Measurements from ENCODE around the gene LGALS9B.
"Not testable (repeated sequence)": the region's sequence is repeated elsewhere in the genome, so short reads cannot be mapped to it uniquely, and the experiment has no call there.

The LGALS9B gene

DNA sequence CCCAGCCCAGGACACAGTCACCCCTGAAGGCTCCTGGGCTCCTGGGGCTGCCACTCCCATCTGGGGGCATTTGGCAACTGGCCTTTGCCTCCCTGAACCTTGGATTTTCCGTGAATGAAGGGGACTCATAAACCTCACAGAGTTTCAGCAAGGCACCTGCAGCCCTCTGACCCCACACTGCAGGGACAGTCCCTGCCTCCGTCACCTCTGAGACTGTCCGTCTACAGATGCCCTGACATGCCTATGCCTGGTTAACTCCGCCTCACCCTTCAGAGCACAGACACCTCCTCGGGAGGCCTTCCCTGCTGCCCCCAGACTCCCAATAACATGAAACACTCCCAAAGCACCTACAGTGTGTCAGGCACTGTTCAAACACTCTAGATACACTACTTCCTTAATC lies 786 bp downstream of the LGALS9B start:
- not testable (repeated sequence) for DNase-seq

DNA sequence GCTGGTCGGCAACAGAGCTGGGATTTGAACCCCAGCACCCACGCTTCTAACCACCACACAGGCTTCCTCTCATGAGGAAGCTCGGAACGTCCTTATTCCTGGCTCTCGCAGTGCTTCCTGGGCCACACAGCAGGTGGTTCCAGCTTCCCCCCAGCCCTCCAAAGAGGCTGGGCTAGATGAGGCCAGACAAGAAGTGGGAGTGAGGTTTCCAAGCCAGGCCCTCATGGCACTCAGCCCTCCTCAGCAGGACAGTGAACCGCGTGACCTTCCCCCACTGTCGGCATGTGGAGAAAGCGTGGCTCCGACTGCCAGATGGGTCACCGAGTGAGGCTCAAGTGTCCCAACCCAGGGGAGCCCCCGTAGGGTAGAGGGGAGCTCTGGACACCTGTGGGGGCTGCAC lies 1.8 kb downstream of the LGALS9B start:
- DNase-seq: not testable (repeated sequence)

DNA sequence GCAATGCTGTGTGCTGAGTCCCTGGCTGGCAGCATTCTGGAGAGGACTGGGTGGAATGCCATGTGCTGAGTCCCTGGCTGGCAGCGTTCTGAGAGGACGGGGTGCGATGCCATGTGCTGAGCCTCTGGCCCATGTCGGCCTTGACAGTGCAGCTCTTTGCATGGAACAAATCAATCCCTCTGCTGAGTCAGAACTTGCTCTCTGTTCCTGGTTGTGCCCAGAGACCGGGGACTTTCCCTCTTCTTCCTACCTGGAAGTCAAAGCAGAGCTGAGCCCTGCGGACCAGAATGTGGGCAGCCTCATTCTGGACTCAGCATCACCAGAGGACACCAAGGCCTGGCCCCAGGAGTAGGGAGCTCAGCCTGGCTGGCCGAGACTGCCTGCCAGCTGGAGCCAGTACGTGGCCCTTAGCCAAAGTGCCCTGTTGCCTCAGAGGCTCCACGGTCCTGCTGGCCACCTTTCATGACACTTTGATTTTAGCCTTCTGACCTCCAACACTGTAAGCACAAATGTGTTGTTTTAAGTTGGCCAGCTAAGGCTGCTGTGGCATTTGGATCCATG lies 2.4 kb downstream of the LGALS9B start:
- DNase-seq: not testable (repeated sequence)

DNA sequence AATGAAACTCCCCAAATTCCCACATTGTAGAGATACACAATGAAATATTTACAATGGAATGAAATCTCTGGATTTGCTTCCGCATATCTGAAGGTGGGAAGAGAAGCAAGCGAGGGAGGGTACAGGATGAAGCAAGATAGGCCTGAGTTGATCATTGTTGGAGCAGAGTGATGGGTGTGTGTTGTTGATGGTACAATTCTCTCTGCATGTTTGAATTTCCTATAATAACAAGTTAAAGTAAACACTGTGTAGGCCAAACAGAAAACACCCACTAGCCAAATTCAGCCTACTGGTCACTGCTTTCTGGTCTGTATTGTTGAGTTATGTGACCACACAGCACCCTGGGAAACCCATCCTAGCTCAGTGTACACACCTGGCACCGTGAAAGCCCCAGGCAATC lies 5.2 kb downstream of the LGALS9B start:
- DNase-seq: not testable (repeated sequence)

DNA sequence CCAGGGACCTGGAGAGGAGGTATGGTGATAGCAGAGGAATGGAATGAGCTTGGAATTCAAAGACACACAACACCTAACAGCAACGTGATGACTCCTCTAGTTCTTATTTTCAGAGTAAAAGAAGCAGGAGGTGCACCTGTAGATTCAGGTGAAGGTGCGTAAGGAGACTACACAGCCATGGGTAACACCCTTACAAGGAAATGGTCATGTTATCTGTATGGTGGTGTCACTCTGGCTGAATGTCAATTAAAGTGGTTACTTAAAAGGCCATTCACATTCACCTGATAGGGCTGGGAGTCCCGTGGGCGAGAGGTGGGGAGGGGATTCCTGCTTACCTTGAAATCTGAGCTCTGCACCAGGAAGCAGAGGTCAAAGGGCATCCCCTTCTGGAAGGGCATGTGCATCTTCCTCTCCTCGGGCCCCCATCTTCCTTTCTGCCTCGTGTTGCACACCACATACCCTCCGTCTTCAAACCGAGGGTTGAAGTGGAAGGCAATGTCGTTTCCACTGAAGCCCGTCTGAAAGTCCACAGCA lies 9.4 kb downstream of the LGALS9B start:
- DNase-seq: not testable (repeated sequence)

DNA sequence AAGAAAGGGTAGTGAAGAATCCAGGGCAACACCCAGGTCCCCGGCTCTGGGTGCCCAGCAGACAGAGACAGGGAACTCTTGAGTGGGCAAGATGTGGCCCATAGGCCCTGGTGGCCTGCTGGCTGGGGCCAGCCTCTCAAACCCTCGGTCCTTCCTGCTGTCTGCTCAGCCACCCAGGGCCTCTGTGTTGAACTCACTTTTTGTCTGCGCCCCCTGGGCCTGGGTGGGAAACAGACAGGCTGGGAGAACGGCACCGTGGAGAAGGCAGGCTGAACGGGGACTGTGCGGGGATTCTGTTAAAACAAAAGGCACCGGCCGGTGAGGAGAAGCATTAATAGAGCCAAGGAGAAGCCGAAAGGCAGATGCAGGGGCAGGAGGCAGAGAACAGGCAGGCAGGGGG lies 12.2 kb downstream of the LGALS9B start:
- not testable (repeated sequence) for DNase-seq

DNA sequence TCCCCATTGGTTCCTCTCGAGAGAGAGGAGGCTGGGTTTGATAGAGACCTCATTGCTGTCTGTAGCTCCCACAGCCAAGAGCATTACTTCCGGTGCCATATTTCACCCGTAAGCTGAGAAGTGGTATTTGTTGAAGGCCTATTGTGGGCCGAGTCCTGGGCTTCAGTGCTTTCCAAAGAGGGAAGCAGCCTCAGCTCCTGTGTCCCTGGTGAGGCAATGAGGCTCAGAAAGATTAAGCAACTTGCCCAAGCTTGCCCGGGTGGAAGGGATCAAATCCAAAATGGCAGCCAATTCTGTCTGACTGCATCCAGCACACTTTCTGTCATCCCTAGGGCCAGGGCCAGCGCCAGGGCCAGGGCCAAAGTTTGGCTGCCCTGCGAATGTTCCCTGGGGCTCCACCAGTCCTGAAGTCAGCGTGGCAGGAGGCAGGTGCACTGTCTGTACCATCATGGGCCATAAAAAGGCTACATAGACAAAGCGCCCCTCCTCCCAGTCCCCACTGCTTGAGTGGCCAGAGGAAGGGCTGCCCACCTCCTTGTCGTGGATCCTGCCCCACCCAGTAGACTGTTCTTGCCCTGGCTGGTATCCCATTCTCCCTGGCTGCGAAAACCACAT lies 13.4 kb downstream of the LGALS9B start:
- not testable (repeated sequence) for DNase-seq

DNA sequence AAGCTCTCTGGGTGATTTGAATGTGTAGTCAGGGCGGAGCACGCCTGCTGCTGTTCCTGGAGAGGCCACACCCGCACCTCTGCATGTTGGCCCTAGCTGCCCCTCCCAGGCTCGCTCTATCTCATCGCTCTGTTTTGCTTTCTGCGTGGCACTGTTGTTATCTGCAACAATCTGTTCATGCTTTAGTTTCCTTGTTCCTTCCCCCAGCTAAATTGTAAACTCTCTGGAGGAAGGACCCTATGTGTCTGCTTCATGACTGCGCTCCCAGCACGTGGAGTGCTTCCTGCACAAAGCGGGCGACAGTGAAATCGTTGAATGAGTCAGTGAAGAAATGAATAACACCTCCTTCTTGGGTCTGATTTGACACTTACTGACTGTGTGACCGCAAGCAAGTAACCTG lies 16.5 kb downstream of the LGALS9B start:
- DNase-seq: not testable (repeated sequence)

DNA sequence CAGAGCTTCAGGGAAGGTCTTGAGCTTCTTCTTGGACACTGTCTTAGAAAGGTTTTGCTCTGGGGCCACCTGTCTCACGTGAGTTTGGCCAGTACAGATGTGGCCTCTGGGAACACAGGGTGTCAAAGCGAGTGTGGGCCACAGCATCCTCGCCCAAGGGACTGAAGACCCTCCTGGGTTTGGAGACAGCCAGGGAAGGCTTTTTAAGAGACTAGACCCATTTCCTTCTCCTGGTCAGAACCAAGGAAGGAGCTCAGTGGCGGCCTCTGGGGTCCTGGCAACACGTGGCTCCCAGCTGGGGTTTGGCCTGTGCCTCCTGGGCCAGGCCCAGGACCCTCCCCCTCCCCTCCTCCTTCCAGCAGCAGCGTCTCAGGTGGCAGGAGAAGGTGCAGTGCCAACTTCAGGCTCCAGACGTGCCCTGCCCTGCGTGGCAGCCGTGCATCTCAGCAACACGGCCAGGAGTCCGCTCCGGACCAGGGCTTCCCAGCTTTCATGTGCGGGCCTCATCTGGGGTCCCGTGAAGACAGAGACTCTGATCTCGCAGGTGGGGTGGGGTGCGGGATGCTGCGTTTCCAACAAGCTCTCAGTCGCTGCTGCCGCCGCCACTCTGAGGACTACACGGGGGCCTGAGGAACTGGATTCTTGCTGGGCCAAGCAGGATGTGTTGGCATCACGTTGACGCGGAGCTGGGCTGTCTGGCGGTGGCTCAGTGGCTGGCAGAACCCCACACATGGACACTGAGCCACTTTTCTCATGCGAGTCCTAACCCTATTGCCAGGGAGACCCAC lies 19.6 kb downstream of the LGALS9B start:
- DNase-seq: not testable (repeated sequence)

DNA sequence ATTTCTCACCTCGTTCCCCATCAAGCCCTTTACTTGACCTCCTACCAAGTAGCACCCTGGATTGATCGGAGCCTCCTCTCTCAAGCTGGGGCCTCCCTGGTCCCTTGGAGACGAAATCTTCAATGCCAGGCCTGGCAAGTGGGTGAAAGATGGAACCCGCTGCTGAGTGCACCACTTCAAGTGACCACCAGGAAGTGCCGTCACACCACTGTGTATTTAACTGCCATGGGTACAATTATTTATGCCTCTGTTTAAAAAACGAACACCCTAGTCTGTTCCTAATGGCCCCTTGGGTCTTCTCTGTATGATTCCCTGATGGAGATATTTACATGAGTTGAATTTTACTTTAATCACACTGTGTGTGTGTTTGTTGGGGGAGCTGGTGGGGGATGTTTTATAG lies 20.4 kb downstream of the LGALS9B start:
- DNase-seq: not testable (repeated sequence)

DNA sequence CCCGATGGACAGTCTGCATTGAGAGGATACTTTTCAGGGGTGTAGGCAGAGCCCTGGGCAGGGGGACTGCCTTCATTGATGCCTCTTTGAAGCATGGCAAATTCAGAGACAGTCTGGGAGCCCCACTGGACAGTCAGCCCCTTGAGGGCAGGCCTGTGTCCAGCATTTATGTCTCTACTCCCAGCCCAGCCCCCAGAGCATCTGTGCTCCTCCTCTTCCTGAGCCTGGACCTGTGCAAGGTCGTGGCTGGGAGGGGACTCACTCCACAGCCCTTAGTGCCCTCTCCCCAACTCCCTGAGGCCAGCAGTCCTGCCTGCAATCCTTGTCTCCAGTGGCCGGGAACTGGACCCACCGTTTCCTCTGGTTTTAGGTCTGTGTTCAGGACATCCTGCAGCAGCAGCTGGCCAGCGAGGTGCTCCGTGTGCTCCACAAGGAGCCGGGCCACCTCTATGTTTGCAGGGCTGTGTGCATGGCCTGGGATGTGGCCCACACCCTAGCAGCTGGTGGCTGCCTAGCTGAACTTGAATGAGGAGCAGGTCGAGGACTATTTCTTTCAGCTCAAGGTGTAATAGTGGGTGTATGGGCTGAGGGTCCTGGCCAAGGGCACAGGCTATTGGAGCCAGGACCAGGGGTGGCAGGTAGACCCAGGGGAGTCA lies 22.6 kb downstream of the LGALS9B start:
- DNase-seq: not testable (repeated sequence)

DNA sequence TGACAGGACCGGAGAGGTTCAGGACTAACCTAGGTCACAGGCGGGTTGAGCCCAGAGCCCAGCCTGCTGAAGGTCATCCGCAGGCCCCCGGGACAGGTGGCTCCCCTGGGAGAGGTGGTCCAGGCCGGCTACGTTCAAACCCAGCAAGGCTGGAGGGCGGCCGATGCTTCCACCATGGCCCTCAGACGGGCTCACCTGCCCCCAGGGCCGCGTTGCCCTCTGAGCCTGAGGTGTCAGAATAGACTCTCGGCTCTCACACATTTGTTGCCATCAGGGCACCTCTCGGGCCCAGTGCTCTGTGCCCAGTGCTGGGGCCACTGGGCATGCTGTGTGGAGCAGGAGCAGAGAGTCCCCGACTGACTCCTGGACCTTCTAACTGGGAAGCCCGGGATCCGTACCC lies 23.2 kb downstream of the LGALS9B start:
- not testable (repeated sequence) for DNase-seq

DNA sequence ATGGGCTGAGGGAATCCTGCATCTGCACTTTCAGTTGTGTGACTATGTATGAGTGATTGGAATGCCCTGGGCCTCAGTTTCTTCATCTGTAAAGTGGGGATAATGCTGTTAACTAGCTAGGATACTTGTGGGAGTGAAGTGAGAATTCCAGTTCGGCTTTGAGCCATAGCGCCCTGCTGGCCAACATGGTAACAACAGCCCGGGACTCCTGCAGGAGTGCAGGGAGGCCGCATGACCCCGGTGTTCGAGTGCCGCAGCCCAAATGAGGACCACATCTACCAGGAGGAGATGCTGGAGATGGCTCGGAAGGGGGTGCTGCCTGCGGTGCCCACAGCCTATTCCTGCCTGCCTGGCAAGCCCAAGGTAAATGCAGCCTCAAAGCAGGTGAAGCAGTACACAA lies 23.7 kb downstream of the LGALS9B start:
- not testable (repeated sequence) for DNase-seq

DNA sequence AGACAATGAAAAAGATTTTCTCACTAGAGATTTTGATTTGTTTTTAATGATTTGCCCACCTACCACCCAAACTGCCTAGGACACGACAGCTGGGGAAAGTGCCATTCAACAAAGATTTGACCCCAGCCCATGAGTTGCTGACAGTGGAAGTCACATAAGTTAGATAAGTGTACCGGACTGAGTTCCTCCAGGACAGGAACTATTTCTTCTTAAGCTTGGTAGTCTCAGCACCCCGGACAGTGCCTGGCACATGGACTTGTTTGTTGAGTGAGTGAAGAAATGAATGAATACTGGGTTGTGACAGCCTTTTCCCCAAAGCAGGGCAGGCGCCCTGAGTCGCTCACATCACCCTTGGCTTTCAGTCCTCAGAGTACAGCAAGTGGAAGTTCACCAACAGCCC lies 26.7 kb downstream of the LGALS9B start:
- DNase-seq: not testable (repeated sequence)

DNA sequence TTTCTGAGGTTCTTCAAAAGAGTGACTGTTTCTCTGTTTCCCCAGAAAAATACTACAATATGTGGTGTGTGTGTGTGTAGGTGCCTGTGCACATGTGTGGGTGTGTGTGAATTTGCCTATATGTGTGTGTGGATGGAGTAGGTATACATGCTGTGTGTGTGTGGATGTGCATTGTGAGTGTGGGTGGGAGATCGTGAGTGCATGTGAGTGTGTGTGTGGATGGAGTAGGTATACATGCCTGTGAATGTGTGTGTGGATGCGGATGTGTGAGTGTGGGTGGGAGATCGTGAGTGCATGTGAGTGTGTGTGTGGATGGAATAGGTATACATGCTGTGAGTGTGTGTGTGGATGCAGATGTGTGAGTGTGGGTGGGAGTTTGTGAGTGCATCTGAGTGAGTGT lies 32.2 kb downstream of the LGALS9B start:
- DNase-seq: not testable (repeated sequence)

DNA sequence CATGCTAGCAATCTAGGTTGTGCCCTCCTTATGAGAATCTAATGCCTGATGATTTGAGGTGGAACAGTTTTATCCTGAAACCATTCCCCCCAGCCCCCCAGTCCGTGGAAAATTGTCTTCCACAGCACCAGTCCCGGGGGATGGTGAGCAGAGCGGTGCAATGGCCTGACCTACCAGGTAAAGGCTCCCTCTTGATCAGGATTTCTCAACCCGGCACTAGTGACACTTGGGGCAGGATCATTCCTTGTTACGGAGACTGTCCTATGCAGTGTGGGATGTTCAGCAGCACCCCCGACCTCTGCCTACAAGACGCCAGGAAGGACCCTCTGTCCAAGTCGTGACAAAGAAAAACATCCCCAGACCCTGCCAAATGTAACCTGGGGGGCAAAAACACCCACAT lies 34.0 kb downstream of the LGALS9B start:
- not testable (repeated sequence) for DNase-seq

DNA sequence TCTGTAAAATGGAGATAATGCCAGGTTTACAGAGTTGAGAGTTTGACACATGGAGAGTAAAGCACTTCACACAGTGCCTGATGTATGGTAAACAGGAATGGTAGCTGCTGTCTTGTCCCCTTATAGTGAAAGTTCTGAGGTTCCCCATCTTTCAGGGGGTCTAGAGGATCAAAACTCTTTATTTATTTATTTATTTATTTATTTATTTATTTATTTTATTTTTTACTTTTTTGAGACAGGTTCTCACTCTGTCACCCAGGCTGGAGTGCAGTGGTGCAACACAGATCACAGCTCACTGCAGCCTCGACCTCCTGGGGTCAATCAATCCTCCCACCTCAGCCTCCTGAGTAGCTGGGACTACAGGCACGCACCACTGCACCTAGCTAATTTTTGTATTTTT lies 40.1 kb downstream of the LGALS9B start:
- not testable (repeated sequence) for DNase-seq

DNA sequence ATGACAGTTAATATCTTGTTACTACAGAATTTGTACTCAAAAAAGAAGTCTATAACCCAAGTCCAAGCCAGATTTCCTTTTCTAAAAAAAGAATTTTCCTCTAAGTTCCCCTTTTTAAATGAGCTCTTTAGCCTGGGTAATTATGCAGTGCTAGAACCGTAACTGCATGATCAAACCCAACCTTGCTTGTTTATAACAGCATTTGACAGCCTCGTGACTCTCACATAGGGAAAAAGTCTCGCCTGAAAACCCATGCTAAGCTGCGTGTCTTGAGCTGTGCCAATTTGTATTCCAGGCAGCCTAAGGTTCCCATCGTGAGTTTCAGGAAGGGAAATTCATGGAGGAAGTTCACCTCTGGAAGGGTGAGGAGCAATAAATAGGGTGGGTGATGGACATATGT lies 44.5 kb downstream of the LGALS9B start:
- not testable (repeated sequence) for DNase-seq

DNA sequence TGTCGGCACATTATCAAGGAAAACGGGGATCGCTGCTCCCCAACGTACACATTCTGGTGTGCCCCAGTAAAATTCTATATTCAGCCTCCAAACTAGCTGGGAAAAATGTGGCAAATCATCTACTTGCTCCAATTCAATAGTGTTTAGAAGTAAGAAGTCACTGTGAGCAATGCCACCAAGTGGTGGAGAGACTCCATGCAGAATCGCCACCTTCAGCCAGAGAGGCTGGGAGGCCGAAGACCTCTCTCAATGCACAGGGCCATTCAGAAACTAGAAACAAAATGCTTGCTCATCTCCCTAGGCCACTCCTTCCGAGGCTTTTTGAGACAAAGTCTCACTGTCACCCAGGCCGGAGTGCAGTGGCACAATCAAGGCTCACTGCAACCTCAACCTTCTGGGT lies 48.5 kb downstream of the LGALS9B start:
- not testable (repeated sequence) for DNase-seq

DNA sequence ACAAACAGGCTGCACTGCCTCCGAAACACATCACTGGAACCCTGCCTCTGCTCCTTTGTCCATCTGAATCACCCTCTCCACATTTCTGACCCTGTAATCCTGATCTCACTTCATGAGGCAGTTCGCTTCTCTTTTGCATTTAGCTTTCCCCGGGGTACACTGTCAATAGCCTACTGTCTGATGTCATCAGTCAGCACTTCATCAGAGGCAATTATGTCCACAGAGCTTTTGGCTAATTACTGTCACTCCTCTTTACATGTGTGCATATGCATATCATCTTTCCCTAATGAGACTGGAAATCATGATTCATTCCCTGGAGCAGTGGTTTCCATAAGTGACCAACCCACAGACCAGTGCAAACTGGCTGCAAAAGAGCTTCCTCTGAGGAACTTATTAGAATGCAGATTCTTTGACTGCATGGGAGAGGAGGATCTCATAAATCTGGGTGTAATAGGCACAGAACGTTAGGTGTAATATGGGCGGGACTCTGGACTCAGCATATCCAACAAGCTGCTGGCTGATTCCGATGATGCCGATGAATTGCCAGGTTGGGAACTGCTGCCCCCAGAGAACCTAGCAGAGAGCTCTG lies 49.8 kb downstream of the LGALS9B start:
- DNase-seq: not testable (repeated sequence)

DNA sequence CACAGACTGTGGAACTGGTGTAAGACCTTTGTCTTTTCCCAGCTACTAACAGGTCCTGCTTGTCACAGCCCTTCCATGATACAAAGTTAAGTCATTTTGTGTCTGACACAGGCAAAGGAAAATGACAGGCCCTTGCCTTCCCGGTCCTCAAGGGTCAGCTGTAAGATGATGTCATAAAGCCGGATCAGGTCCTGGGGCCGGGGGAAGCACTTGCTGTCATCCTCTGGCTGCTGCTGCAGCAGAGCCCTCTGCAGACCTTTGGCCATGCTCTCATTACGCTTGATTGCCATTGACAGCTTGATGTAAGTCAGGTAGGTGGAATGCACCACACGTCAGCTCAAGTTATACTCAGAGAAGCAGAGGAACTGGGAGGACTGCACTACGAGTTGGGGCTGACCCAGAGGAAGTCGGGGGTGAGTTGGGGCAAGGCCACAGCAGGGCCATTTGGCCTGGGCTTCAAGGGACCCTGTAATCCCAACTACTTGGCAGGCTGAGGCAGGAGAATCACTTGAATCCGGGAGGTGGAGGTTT lies 50.9 kb downstream of the LGALS9B start:
- DNase-seq: not testable (repeated sequence)

DNA sequence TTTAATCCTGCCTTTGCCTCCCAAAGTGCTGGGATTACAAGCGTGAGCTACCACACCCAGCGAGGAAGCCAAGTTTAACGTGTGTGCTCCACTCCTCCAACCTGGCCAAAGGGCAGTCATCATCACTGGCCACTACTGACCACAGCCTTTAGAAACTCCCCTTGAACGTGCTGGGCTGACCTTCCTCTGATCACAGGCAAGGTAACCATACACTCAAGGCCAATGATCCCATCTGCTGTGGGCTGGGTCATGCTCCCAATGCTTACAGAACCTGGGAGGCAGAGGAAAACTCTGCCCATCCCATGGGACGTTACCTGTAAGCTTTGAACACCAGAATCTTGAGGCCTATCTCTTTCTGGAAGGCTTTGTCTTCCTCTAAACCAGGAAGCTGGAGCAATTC lies 51.9 kb downstream of the LGALS9B start:
- DNase-seq: not testable (repeated sequence)
